ENCODE measurements around the gene DUSP1.
A peak's percentile ranks its signal among the peaks of the same experiment; 100 is the strongest.

The DUSP1 gene

GRCh38 chr5:172721455-172722326 lies 49.3 kb downstream of the DUSP1 start:
- FAIRE-seq = peak; percentile 72

GRCh38 chr5:172720655-172721054 lies 50.3 kb downstream of the DUSP1 start:
- no peak for FAIRE-seq

GRCh38 chr5:172719211-172719610 lies 51.8 kb downstream of the DUSP1 start:
- no peak for FAIRE-seq

- FAIRE-seq = no peak
Measured at GRCh38 chr5:172718527-172719114, 52.4 kb downstream of the DUSP1 start.
